ENCODE data around the gene TLE1.

The TLE1 gene

GRCh38 chr9:81618923-81619322 lies 70.4 kb downstream of the TLE1 start:
- TF ChIP-seq SIN3A (IDR thresholded peaks at IDR 0.05; ENCODE audit: borderline replicate concordance, insufficient read depth, low read length), result no peak

- TF ChIP-seq REST (IDR thresholded peaks at IDR 0.05; ENCODE audit: insufficient read depth in 1 of 2, low read depth in 2 of 2, low read length in 2 of 2), result no peak
- TF ChIP-seq SIN3A (IDR thresholded peaks at IDR 0.05; ENCODE audit: borderline replicate concordance, insufficient read depth, low read length), result no peak
- TF ChIP-seq FOXP2 (optimal IDR thresholded peaks at IDR 0.05; ENCODE audit: borderline replicate concordance, extremely low read depth, extremely low read length, insufficient read depth), result no peak
- TF ChIP-seq TAF1 (IDR thresholded peaks at IDR 0.05; ENCODE audit: borderline replicate concordance, insufficient read depth, low read length), result no peak
- no peak for TF ChIP-seq POLR2AphosphoS5 (IDR thresholded peaks at IDR 0.05; ENCODE audit: low read depth, low read length)
Observed at GRCh38 chr9:81616141-81616540, 73.2 kb downstream of the TLE1 start.

- TF ChIP-seq SIN3A (IDR thresholded peaks at IDR 0.05; ENCODE audit: borderline replicate concordance, insufficient read depth, low read length), result no peak
- no peak for TF ChIP-seq REST (IDR thresholded peaks at IDR 0.05; ENCODE audit: insufficient read depth in 1 of 2, low read depth in 2 of 2, low read length in 2 of 2)
- TF ChIP-seq FOXP2 (optimal IDR thresholded peaks at IDR 0.05; ENCODE audit: borderline replicate concordance, extremely low read depth, extremely low read length, insufficient read depth), result no peak
- no peak for TF ChIP-seq POLR2AphosphoS5 (IDR thresholded peaks at IDR 0.05; ENCODE audit: low read depth, low read length)
- no peak for TF ChIP-seq TAF1 (IDR thresholded peaks at IDR 0.05; ENCODE audit: borderline replicate concordance, insufficient read depth, low read length)
Observed at GRCh38 chr9:81614335-81614734, 75.0 kb downstream of the TLE1 start.

GRCh38 chr9:81613002-81613812 lies 76.1 kb downstream of the TLE1 start:
- TF ChIP-seq REST (IDR thresholded peaks at IDR 0.05; ENCODE audit: insufficient read depth in 1 of 2, low read depth in 2 of 2, low read length in 2 of 2) (no peak), FOXP2 (optimal IDR thresholded peaks at IDR 0.05; ENCODE audit: borderline replicate concordance, extremely low read depth, extremely low read length, insufficient read depth) (peak; percentile 46)

GRCh38 chr9:81611664-81612063 lies 77.7 kb downstream of the TLE1 start:
- TF ChIP-seq FOXP2 (optimal IDR thresholded peaks at IDR 0.05; ENCODE audit: borderline replicate concordance, extremely low read depth, extremely low read length, insufficient read depth) (no peak), TAF1 (IDR thresholded peaks at IDR 0.05; ENCODE audit: borderline replicate concordance, insufficient read depth, low read length) (no peak), REST (IDR thresholded peaks at IDR 0.05; ENCODE audit: insufficient read depth in 1 of 2, low read depth in 2 of 2, low read length in 2 of 2) (no peak), SIN3A (IDR thresholded peaks at IDR 0.05; ENCODE audit: borderline replicate concordance, insufficient read depth, low read length) (no peak), POLR2AphosphoS5 (IDR thresholded peaks at IDR 0.05; ENCODE audit: low read depth, low read length) (no peak)

Data from PFSK-1 (cell line).